ENCODE measurements around the gene RRP8. TPM values are rescaled to one million over a fixed set of nuclear protein-coding genes. Genes with fewer than 3 reads are reported as not detected.

Gene RRP8
- total and polyA plus RNA-seq, 2 donors (not counting 1 experiment from before 2014, with no cell fraction given): 8.6 to 29.4 TPM

DNA sequence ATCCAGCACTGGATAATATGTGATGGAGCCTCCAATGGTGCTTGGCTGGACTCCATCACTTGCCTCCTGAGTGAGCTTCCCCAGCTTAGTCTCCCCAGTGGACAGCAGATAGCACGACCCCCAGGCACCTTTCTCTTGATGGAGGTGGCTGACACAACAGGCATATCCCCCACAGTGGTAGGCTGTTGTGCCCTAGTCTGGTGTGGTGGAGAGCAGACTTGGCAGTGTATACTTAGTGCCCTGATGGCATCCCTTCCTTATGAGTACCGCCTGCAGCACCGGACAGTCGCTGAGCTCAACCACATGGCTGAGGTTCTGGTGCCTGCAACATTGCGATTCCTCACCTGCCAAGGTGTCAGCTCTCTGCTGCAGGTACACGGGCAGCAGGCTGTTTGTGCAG is 56.2 kb downstream of the RRP8 start:
- H4K20me1 ChIP-seq (ENCODE audit: control insufficient read depth, insufficient read depth, low read length, poor library complexity, severe bottlenecking): no peaks in the 10 kb centered on the region
- H3K27ac ChIP-seq (ENCODE audit: low read length in 2 of 2): no peak overlapping the region
- H3K4me1 Mint-ChIP-seq: no peaks in the 10 kb centered on the region
- ChIA-PET POLR2A (no interaction called here), CTCF (interaction anchor here (2.3 kb wide), 1 partner anchor 16 kb away, joined by 9 read pairs; no protein-coding TSS in a partner anchor)
- no peaks in the 10 kb centered on the region for H3K27me3 Mint-ChIP-seq
- WGBS (ENCODE audit: insufficient coverage): 97% methylated on average over 6 of the region's 6 CpGs
- TF ChIP-seq EZH2 (IDR thresholded peaks at IDR 0.05; ENCODE audit: borderline replicate concordance, insufficient read depth, low read depth, low read length, poor library complexity, severe bottlenecking): no peak
- TF ChIP-seq, protein P1, sequence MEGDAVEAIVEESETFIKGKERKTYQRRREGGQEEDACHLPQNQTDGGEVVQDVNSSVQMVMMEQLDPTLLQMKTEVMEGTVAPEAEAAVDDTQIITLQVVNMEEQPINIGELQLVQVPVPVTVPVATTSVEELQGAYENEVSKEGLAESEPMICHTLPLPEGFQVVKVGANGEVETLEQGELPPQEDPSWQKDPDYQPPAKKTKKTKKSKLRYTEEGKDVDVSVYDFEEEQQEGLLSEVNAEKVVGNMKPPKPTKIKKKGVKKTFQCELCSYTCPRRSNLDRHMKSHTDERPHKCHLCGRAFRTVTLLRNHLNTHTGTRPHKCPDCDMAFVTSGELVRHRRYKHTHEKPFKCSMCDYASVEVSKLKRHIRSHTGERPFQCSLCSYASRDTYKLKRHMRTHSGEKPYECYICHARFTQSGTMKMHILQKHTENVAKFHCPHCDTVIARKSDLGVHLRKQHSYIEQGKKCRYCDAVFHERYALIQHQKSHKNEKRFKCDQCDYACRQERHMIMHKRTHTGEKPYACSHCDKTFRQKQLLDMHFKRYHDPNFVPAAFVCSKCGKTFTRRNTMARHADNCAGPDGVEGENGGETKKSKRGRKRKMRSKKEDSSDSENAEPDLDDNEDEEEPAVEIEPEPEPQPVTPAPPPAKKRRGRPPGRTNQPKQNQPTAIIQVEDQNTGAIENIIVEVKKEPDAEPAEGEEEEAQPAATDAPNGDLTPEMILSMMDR (IDR thresholded peaks at IDR 0.05): no peak
- H3K27me3 ChIP-seq (replicated peaks in 1 of 4; ENCODE audit: control extremely low read depth in 1 of 4, control insufficient read depth in 3 of 4, insufficient read depth in 4 of 4, low read length in 3 of 4): no peaks in the 10 kb centered on the region
- H2AFZ ChIP-seq (ENCODE audit: insufficient read depth, low read depth, low read length, poor library complexity, severe bottlenecking): no peak overlapping the region
- no peak for DNase-seq
- intact Hi-C loops (cut with micrococcal nuclease): no loop called here
- no peaks in the 10 kb centered on the region for H3K79me2 ChIP-seq (ENCODE audit: control insufficient read depth, insufficient read depth, low read length)
- H3K4me1 ChIP-seq (ENCODE audit: control insufficient read depth in 2 of 2, insufficient read depth in 2 of 2, low read length in 2 of 2): no peaks in the 10 kb centered on the region
- ATAC-seq (ENCODE audit: low read depth): no peak
- no peak overlapping the region for H3K27ac Mint-ChIP-seq
- H3K4me3 Mint-ChIP-seq: no peak overlapping the region
- no peaks in the 10 kb centered on the region for H3K9me3 Mint-ChIP-seq (ENCODE audit: insufficient read depth)
- no peak overlapping the region for H3K4me2 ChIP-seq (replicated peaks; ENCODE audit: low read depth, low read length, poor library complexity, severe bottlenecking)
- no peak overlapping the region for H3K4me3 ChIP-seq (ENCODE audit: control extremely low read depth in 1 of 5, extremely low read depth in 1 of 5, insufficient read depth in 1 of 5, low read depth in 2 of 5, low read length in 4 of 5)
- no peak overlapping the region for H3K9ac ChIP-seq (ENCODE audit: low read length)
- no peaks in the 10 kb centered on the region for H3K9me3 ChIP-seq (ENCODE audit: control extremely low read depth in 1 of 3, control insufficient read depth in 2 of 3, insufficient read depth in 1 of 3, low read length in 2 of 3)
- no peaks in the 10 kb centered on the region for H3K36me3 ChIP-seq (replicated peaks in 1 of 2; ENCODE audit: control extremely low read depth in 1 of 2, control insufficient read depth in 1 of 2, extremely low read depth in 1 of 2, insufficient read depth in 2 of 2, low read length in 1 of 2)

DNA sequence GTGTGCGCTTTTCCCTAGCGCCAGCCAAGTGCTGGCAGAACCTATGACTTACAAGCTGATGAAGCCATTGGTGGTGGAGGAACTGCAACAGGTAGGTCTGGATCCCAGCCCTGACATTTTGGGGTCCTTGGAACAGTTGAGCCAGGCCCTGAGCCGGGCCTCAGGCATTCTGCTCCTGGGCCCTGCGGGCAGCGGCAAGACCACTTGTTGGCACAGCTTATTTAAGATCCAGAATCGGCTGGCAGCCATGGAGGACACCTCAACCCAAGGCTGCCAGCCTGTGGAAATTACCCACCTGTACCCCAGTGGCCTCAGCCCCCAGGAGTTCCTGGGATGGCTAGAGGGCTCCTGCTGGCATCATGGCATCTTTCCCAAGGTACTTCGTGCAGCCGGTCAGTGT is 56.7 kb downstream of the RRP8 start:
- H3K4me1 ChIP-seq (ENCODE audit: control insufficient read depth in 2 of 2, insufficient read depth in 2 of 2, low read length in 2 of 2): no peaks in the 10 kb centered on the region
- no peak overlapping the region for H3K4me2 ChIP-seq (replicated peaks; ENCODE audit: low read depth, low read length, poor library complexity, severe bottlenecking)
- no peaks in the 10 kb centered on the region for H3K4me1 Mint-ChIP-seq
- ATAC-seq (ENCODE audit: low read depth): no peak
- no peaks in the 10 kb centered on the region for H3K9me3 ChIP-seq (ENCODE audit: control extremely low read depth in 1 of 3, control insufficient read depth in 2 of 3, insufficient read depth in 1 of 3, low read length in 2 of 3)
- intact Hi-C loops (cut with micrococcal nuclease): no loop called here
- no peak overlapping the region for H2AFZ ChIP-seq (ENCODE audit: insufficient read depth, low read depth, low read length, poor library complexity, severe bottlenecking)
- no peaks in the 10 kb centered on the region for H3K9me3 Mint-ChIP-seq (ENCODE audit: insufficient read depth)
- H3K4me3 Mint-ChIP-seq: no peak overlapping the region
- no peaks in the 10 kb centered on the region for H3K36me3 ChIP-seq (replicated peaks in 1 of 2; ENCODE audit: control extremely low read depth in 1 of 2, control insufficient read depth in 1 of 2, extremely low read depth in 1 of 2, insufficient read depth in 2 of 2, low read length in 1 of 2)
- DNase-seq: no peak
- ChIA-PET CTCF (interaction anchor here (2.3 kb wide), 1 partner anchor 15 kb away, joined by 9 read pairs; no protein-coding TSS in a partner anchor), POLR2A (no interaction called here)
- TF ChIP-seq, protein P1 (IDR thresholded peaks at IDR 0.05): no peak
- TF ChIP-seq EZH2 (IDR thresholded peaks at IDR 0.05; ENCODE audit: borderline replicate concordance, insufficient read depth, low read depth, low read length, poor library complexity, severe bottlenecking): no peak
- H3K79me2 ChIP-seq (ENCODE audit: control insufficient read depth, insufficient read depth, low read length): no peaks in the 10 kb centered on the region
- H4K20me1 ChIP-seq (ENCODE audit: control insufficient read depth, insufficient read depth, low read length, poor library complexity, severe bottlenecking): no peaks in the 10 kb centered on the region
- no peak overlapping the region for H3K27ac Mint-ChIP-seq
- H3K27me3 Mint-ChIP-seq: no peaks in the 10 kb centered on the region
- 98% methylated on average over 8 of the region's 8 CpGs for WGBS (ENCODE audit: insufficient coverage)
- H3K4me3 ChIP-seq (ENCODE audit: control extremely low read depth in 1 of 5, extremely low read depth in 1 of 5, insufficient read depth in 1 of 5, low read depth in 2 of 5, low read length in 4 of 5): no peak overlapping the region
- H3K27me3 ChIP-seq (replicated peaks in 1 of 4; ENCODE audit: control extremely low read depth in 1 of 4, control insufficient read depth in 3 of 4, insufficient read depth in 4 of 4, low read length in 3 of 4): no peaks in the 10 kb centered on the region
- no peak overlapping the region for H3K9ac ChIP-seq (ENCODE audit: low read length)
- no peak overlapping the region for H3K27ac ChIP-seq (ENCODE audit: low read length in 2 of 2)

Measured in B cell (primary cell).